ENCODE data around the gene TNFSF8.

TNFSF8 gene

DNA sequence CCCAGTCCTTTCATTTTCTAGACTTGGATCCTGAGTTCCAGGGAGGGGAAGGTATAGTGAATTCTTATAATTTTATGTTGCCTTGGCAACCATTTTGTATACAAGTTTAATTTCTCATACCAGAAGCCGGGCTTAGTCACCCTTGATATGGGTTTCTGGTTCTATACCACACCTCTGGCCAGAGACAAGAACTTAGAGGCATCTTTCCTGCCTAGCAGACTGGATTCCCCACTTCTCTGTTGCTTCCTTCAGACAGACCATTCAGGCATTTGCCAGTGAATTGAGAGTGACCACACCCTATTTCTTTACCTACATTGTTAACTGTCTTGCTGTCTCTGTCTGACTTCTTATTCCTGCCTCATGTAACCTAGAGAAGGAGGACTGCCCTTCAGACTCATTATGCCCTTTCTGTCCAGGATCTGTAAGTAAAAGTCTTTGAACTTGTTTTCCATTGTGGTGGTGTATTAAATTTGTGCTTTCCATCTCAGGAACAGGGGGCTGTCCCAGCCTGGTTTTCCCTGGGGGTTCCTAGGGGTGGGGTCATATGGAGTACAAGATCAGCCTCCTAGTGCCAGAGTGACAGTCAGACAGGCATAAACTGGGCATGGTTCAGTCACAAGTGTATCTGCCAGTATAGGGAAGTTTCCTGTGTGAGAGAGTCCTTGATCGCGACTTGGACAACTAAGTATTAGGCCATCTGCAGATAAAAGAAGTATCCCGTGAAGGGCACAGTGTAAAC is 27.4 kb downstream of the TNFSF8 start:
- DNase-seq: no peak

- no peak for DNase-seq
Measured at GRCh38 chr9:114900942-114901802, 29.2 kb downstream of the TNFSF8 start.

DNA sequence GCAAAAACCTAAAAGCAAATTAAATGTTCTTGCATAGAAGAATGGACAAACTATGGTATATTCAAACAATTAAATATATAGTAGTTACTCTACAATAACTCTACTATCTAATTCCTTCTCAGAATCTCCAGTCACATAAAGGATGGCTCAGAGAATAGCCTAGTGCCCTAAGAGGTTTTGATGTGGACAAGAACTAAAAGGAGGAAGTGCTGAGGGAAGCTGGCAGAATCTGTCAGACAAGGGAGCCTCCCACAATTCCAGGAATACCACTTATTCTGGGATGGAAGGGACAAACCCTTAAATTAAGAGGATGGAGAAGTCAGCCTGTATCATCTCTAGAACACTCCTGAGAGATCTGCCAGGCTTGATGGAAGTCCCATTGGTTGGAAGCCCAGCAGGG is 30.4 kb downstream of the TNFSF8 start:
- peak in 1 of 2 experiments; percentile 54 for DNase-seq

- no peak for DNase-seq
Measured at GRCh38 chr9:114899461-114899860, 30.9 kb downstream of the TNFSF8 start.

DNA sequence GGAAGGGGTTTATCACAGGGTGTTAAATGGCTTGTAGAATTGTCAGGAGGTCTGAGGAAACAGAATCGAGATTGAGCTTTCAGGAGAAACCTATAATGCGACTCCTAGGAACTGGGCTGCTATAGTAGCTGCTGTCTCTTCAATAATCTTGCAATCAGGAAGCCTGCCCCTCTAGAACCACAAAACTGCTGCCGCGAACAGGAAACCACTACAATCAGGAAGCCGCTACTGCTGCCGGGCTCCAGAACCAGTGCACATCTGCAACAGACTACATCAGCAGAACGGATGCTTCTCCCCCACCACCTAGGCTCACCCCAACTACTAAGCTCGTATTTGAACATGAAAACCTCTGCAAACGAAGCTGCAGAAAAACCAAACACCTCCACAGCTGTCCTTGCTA is 31.6 kb downstream of the TNFSF8 start:
- no peak for DNase-seq

DNA sequence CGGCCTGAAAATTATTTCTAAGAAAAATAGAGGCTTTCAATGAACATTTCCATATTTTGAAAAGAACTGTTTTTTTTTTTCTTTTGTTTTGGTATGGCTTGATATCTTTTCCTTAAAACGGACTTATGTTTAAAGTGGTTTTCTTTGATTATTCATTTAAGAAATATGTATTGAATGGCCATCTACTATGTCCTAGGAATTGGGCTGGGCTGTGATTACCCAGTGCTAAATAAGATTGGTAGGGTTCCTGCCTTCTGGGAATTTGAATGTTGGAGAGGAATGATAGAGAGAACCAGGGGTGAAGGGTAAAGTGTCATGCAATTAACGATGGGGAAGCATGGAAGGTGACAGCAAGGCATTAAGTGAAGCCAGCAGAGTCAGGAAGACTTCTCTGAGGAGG is 33.2 kb downstream of the TNFSF8 start:
- DNase-seq: no peak

DNA sequence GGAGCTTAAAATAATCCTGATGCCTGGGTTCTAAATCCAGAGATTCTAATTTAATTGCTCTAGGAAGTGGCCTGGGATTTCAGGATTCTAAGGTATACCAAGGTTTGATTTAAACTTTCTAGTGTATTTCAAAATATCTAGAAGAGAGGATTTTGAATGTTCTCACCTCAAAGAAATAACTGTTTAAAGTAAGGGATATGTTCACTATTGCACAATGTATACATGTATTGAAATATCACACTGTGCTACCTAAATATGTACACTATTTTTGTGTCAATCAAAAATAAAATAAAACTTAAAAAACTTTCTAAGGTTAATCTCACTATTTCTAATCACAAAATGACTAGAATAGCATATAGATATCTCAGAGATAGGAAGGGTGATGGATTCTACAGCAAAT is 34.0 kb downstream of the TNFSF8 start:
- DNase-seq: no peak

DNA sequence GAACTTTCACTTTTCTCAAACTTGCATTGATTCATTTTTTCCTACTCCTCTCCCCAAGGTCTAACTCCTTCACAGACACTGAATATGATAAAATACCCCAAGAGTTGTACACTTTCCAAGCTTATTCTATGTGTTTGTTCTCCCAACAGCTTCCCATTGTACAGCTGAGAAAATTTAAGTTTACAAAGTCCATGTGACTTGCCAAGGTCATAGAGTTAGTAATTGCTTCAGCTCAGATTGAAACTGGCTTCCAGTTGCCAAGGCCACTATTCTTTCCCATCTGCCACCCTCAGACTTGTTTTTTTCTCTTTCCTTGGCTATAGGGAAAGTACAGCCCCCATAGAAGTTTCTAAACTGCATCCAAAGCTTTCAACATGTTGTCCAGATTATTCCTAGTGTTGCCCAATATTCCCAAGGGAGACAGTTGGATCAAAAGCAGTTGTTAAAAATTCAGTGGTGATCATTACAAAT is 34.8 kb downstream of the TNFSF8 start:
- DNase-seq: no peak

DNA sequence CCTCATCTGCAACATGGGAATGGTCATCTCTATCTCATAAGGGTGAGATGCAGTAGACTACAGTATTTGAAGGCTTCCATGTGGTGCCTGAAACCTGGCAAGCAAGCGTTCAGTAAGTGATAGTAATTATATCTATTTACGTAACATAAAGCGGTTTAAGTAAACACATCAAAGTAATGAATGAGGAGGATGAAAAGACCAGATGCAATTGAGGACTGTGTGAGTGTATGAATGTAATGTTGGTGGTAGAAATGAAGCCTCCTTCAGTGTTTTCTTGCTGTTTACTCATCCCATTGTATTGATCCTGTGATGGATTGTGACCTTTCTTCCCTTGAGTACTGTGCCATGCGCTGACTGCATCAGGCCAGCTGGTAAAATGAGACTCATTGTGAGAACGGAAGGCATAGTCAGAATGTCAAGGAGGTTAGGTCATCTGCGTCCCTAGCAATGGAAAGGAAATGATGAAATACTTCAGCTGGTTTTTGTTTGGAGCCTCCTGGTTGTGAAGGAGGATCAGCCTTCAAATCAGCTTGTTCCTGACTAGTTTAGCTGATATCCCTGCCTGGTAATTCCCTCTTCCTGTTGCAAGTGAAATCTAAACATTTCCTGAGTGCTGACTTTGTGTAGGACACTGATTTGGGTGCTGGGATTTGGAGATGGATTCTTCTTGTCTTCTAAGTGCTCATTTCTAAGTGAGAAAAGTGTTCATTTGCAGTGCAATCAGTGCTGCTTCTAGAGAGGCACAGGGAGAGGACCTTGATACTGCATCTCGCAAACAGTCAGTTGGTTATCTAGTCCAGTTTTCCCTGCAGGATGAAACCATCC is 35.6 kb downstream of the TNFSF8 start:
- no peak for DNase-seq

- DNase-seq: no peak
Measured at GRCh38 chr9:114894206-114894605, 36.2 kb downstream of the TNFSF8 start.

GRCh38 chr9:114893221-114894010 is 37.0 kb downstream of the TNFSF8 start:
- DNase-seq: no peak

DNA sequence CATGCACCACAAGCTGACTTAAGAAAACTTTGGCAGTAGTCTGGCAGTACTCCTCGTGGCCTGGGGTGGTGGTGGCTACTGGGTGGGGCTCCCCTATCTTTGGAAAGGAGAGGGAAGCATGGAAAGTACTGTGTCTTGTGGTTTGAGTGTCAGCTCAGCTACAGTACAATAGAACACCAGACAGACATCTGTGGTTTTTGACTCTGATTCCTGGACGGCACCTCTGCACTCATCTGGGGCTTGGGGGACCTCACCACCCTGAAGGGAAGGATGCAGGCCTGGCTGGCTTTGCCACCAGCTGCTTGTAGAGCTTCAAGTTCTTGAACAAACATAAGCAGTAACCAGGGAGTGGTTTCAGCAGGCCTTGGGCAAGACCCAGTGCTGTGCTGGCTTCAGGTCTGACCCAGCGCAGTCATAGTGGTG is 40.6 kb downstream of the TNFSF8 start:
- no peak for DNase-seq

DNA sequence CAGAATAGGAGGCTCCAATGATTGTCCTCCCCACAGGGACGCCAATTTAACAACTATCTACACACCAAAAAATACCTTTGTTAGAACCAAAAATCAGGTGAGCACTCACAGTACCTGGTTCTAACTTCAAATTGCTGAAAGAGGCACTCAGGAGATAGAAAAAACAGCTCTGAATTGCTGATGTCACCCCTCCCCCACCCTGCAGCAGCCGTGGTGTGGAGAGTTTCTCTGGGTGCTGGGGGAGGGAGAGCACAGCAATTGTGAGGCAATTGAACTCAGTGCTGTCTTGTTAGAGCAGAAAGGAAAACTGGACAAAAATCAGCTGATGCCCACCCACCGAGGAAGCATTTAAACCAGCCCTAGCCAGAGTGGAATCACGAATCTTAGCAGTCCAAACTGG is 41.8 kb downstream of the TNFSF8 start:
- no peak for DNase-seq

- no peak for DNase-seq
Measured at GRCh38 chr9:114887963-114888362, 42.4 kb downstream of the TNFSF8 start.

- DNase-seq: no peak
Measured at GRCh38 chr9:114884787-114885452, 45.5 kb downstream of the TNFSF8 start.

DNA sequence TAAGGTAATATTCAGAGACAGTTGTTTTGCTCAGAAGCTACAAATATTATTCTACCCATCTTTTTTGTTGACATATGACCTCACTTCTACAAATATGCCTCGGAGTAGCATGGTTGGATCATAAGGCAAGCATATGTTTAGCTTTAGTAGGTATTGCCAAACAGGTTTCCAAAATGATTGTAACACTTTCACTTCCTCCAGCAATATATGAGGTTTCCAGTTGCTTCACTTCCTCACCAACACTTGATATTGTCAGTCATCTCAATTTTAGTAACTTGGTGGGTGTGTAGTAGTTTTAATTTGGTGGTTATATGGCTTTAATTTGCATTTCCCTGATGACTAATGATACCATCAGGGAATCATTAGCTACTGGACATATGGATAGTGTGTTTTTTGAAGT is 46.7 kb downstream of the TNFSF8 start:
- DNase-seq: no peak

- DNase-seq: no peak
Measured at GRCh38 chr9:114880291-114880745, 50.1 kb downstream of the TNFSF8 start.

DNA sequence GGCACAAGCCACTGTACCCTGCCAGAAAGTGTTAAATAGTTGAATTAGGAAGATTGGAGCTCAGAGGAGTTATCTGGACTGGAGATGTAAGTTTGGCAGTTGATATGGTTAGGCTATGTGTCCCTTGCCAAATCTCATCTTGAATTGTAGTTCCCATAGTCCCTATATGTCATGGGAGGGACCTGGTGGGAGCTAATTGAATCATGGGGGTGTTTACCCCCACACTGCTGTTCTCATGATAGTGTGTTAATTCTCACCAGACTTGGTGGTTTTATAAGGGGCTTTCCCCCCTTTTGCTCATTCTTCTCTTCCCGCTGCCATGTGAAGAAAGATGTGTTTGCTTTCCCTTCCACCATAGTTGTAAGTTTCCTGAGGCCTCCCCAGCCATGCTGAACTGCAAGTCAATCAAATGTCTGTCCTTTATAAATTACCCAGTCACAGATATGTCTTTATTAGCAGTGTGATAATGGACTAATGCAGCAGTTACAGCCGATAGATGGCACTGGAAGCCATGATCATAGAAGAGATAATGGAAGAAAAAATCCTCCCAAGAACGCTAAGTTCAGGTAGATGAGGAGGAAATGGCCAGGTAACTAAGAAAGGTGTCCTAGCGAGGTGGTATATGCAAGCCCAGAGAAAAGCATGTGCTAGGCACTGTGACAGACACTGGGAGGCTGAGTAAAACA is 51.4 kb downstream of the TNFSF8 start:
- no peak for DNase-seq

- DNase-seq: peak in 1 of 2 experiments; percentile 40
Measured at GRCh38 chr9:114869845-114870244, 60.5 kb downstream of the TNFSF8 start.

DNA sequence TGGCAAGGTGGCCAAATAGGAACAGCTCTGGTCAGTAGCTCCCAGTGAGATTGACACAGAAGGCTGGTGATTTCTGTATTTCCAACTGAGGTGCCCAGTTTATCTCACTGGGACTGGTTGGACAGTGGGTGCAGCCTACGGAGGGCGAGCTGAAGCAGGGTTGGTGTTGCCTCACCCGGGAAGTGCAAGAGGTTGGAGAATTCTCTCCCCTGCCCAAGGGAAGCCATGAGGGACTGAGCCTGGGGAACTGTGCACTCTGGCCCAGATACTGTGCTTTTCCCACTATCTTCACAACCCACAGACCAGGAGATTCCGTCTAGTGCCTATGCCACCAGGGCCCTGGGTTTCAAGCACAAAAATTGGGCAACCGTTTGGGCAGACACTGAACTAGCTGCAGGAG is 61.0 kb downstream of the TNFSF8 start:
- no peak for DNase-seq

GRCh38 chr9:114867327-114867726 is 63.1 kb downstream of the TNFSF8 start:
- no peak for DNase-seq
